ENCODE measurements around the gene NAGS.
"Not testable (repeated sequence)": the region's sequence is repeated elsewhere in the genome, so short reads cannot be mapped to it uniquely, and the experiment has no call there.

Gene NAGS

GRCh38 chr17:44012874-44013273, 8.5 kb downstream of the NAGS start:
- CTCF ChIA-PET, result interaction anchor here (1.3 kb wide), 1 partner anchor 9 kb away, joined by 3 read pairs; no protein-coding TSS in a partner anchor
- DNase-seq, result no peak
- POLR2A ChIA-PET, result no interaction called here
- Histone ChIP-seq H3K36me3 (ENCODE audit: control insufficient read depth in 4 of 4, insufficient read depth in 4 of 4, low read length in 3 of 4) (peaks cover 0 to 17% (median 14%) of the 10 kb centered on the region in 4 experiments), H3K9me3 (ENCODE audit: control extremely low read depth in 1 of 5, control insufficient read depth in 4 of 5, insufficient read depth in 2 of 5, low read depth in 1 of 5, low read length in 4 of 5) (no peaks in the 10 kb centered on the region), H3K27ac (ENCODE audit: insufficient read depth in 1 of 2, low read depth in 1 of 2, low read length in 2 of 2, poor library complexity in 1 of 2, severe bottlenecking in 2 of 2) (no peak overlapping the region), H3K4me1 (ENCODE audit: control extremely low read depth in 1 of 4, control insufficient read depth in 4 of 4, insufficient read depth in 4 of 4, low read length in 3 of 4) (peaks cover 0 to 19% (median 17%) of the 10 kb centered on the region in 4 experiments), H3K4me3 (ENCODE audit: control insufficient read depth in 1 of 7, extremely low read depth in 1 of 7, insufficient read depth in 4 of 7, low read depth in 2 of 7, low read length in 6 of 7) (no peak overlapping the region), H3K27me3 (replicated peaks in 2 of 5; ENCODE audit: control insufficient read depth in 4 of 5, insufficient read depth in 5 of 5, low read length in 4 of 5) (peaks cover 0 to 13% (median 3%) of the 10 kb centered on the region in 5 experiments)
- WGBS (ENCODE audit: insufficient coverage), result 100% methylated on average over 2 of the region's 14 CpGs

- H3K27ac ChIP-seq (ENCODE audit: insufficient read depth in 1 of 2, low read depth in 1 of 2, low read length in 2 of 2, poor library complexity in 1 of 2, severe bottlenecking in 2 of 2), result peak overlapping the region in 1 of 2 experiments; percentile 59
- CTCF ChIA-PET, result interaction anchor here (0.6 to 1.5 kb wide), 2 partner anchors 14 to 136 kb away, joined by 3 to 4 read pairs; no protein-coding TSS in a partner anchor
These were observed 9.7 kb downstream of the NAGS start for GRCh38 chr17:44014133-44014436.

GRCh38 chr17:44014437-44015172, 10.2 kb downstream of the NAGS start, which contains the start of gene TMEM101:
TMEM101 (minus strand) TSS chr17:44014963; CDS start chr17:44014952, 11 bp downstream.
- peaks cover 0 to 14% (median 12%) of the 10 kb centered on the region in 4 experiments for H3K4me1 ChIP-seq (ENCODE audit: control extremely low read depth in 1 of 4, control insufficient read depth in 4 of 4, insufficient read depth in 4 of 4, low read length in 3 of 4)
- peaks cover 0 to under 1% (median 0%) of the 10 kb centered on the region in 5 experiments for H3K27me3 ChIP-seq (replicated peaks in 2 of 5; ENCODE audit: control insufficient read depth in 4 of 5, insufficient read depth in 5 of 5, low read length in 4 of 5)
- ChIA-PET POLR2A (no interaction called here), CTCF (interaction anchor here (0.6 to 1.5 kb wide), 3 partner anchors 14 to 136 kb away, joined by 3 to 4 read pairs (median 3); no protein-coding TSS in a partner anchor)
- H3K27ac ChIP-seq (ENCODE audit: insufficient read depth in 1 of 2, low read depth in 1 of 2, low read length in 2 of 2, poor library complexity in 1 of 2, severe bottlenecking in 2 of 2), result peak within 1 kb of the TSS; percentile 2 to 59
- peak within 1 kb of the TSS; percentile 72 to 98 (median 93) for H3K4me3 ChIP-seq (ENCODE audit: control insufficient read depth in 1 of 7, extremely low read depth in 1 of 7, insufficient read depth in 4 of 7, low read depth in 2 of 7, low read length in 6 of 7)
- no peaks in the 10 kb centered on the region for H3K9me3 ChIP-seq (ENCODE audit: control extremely low read depth in 1 of 5, control insufficient read depth in 4 of 5, insufficient read depth in 2 of 5, low read depth in 1 of 5, low read length in 4 of 5)
- peak; percentile 89 to 93 (median 89) for DNase-seq
- 3% methylated on average over 35 of the region's 43 CpGs for WGBS (ENCODE audit: insufficient coverage)
- peaks cover 0 to 15% (median 11%) of the 10 kb centered on the region in 4 experiments for H3K36me3 ChIP-seq (ENCODE audit: control insufficient read depth in 4 of 4, insufficient read depth in 4 of 4, low read length in 3 of 4)

More at GRCh38 chr17:44014133-44014436, 9.7 kb downstream of the NAGS start:
- WGBS (ENCODE audit: insufficient coverage), result 12% methylated on average over 11 of the region's 12 CpGs
- Histone ChIP-seq H3K4me3 (ENCODE audit: control insufficient read depth in 1 of 7, extremely low read depth in 1 of 7, insufficient read depth in 4 of 7, low read depth in 2 of 7, low read length in 6 of 7) (peak overlapping the region; percentile 72 to 98 (median 93)), H3K4me1 (ENCODE audit: control extremely low read depth in 1 of 4, control insufficient read depth in 4 of 4, insufficient read depth in 4 of 4, low read length in 3 of 4) (peaks cover 0 to 14% (median 12%) of the 10 kb centered on the region in 4 experiments), H3K36me3 (ENCODE audit: control insufficient read depth in 4 of 4, insufficient read depth in 4 of 4, low read length in 3 of 4) (peaks cover 0 to 17% (median 14%) of the 10 kb centered on the region in 4 experiments), H3K9me3 (ENCODE audit: control extremely low read depth in 1 of 5, control insufficient read depth in 4 of 5, insufficient read depth in 2 of 5, low read depth in 1 of 5, low read length in 4 of 5) (no peaks in the 10 kb centered on the region), H3K27me3 (replicated peaks in 2 of 5; ENCODE audit: control insufficient read depth in 4 of 5, insufficient read depth in 5 of 5, low read length in 4 of 5) (peaks cover 0 to 4% (median 0%) of the 10 kb centered on the region in 5 experiments)
- DNase-seq, result no peak
- POLR2A ChIA-PET, result no interaction called here

GRCh38 chr17:44021227-44021626, 16.8 kb downstream of the NAGS start:
- peaks cover 0 to 11% (median 5%) of the 10 kb centered on the region in 4 experiments for H3K36me3 ChIP-seq (ENCODE audit: control insufficient read depth in 4 of 4, insufficient read depth in 4 of 4, low read length in 3 of 4)
- WGBS (ENCODE audit: insufficient coverage), result 100% methylated on average over 5 of the region's 7 CpGs
- POLR2A ChIA-PET; H3K4me3 ChIP-seq (ENCODE audit: control insufficient read depth in 1 of 7, extremely low read depth in 1 of 7, insufficient read depth in 4 of 7, low read depth in 2 of 7, low read length in 6 of 7); H3K27me3 ChIP-seq (replicated peaks in 2 of 5; ENCODE audit: control insufficient read depth in 4 of 5, insufficient read depth in 5 of 5, low read length in 4 of 5); DNase-seq; H3K9me3 ChIP-seq (ENCODE audit: control extremely low read depth in 1 of 5, control insufficient read depth in 4 of 5, insufficient read depth in 2 of 5, low read depth in 1 of 5, low read length in 4 of 5); H3K27ac ChIP-seq (ENCODE audit: insufficient read depth in 1 of 2, low read depth in 1 of 2, low read length in 2 of 2, poor library complexity in 1 of 2, severe bottlenecking in 2 of 2); H3K4me1 ChIP-seq (ENCODE audit: control extremely low read depth in 1 of 4, control insufficient read depth in 4 of 4, insufficient read depth in 4 of 4, low read length in 3 of 4): not testable (repeated sequence)
- CTCF ChIA-PET, result interaction anchor here (1.2 kb wide), 2 partner anchors 14 to 102 kb away, joined by 3 read pairs; partner anchors contain the start of gene HDAC5

DNA sequence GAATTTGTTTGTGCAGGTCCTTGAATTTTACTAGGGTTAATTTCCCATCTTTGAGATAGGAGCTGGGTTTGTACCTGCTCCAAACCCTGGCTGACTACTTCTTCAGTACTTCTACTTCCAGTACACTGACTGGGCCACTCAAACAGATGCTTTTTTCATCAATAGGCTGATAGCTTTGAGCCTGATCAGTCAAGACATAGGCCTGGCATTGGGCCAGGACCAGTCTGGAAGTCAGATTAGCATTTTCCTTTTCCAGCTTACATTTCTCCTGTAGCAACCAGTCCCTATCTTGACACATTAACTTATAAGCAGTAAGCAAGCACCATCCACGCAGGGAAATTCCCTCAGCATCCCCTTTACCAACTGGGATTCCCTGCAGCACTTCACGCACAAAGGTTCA, 17.8 kb downstream of the NAGS start:
- H3K4me3 ChIP-seq (ENCODE audit: control insufficient read depth in 1 of 7, extremely low read depth in 1 of 7, insufficient read depth in 4 of 7, low read depth in 2 of 7, low read length in 6 of 7), result no peak overlapping the region
- no peak overlapping the region for H3K27ac ChIP-seq (ENCODE audit: insufficient read depth in 1 of 2, low read depth in 1 of 2, low read length in 2 of 2, poor library complexity in 1 of 2, severe bottlenecking in 2 of 2)
- no peaks in the 10 kb centered on the region for H3K9me3 ChIP-seq (ENCODE audit: control extremely low read depth in 1 of 5, control insufficient read depth in 4 of 5, insufficient read depth in 2 of 5, low read depth in 1 of 5, low read length in 4 of 5)
- H3K36me3 ChIP-seq (ENCODE audit: control insufficient read depth in 4 of 4, insufficient read depth in 4 of 4, low read length in 3 of 4), result peaks cover 0 to 11% (median 5%) of the 10 kb centered on the region in 4 experiments
- CTCF ChIA-PET, result interaction anchor here (1.0 to 1.2 kb wide), 4 partner anchors 15 to 101 kb away, joined by 3 read pairs; partner anchors contain the start of gene HDAC5
- DNase-seq, result no peak
- POLR2A ChIA-PET, result no interaction called here
- no peaks in the 10 kb centered on the region for H3K27me3 ChIP-seq (replicated peaks in 2 of 5; ENCODE audit: control insufficient read depth in 4 of 5, insufficient read depth in 5 of 5, low read length in 4 of 5)
- WGBS (ENCODE audit: insufficient coverage), result 85% methylated on average over 2 of the region's 2 CpGs
- no peaks in the 10 kb centered on the region for H3K4me1 ChIP-seq (ENCODE audit: control extremely low read depth in 1 of 4, control insufficient read depth in 4 of 4, insufficient read depth in 4 of 4, low read length in 3 of 4)

DNA sequence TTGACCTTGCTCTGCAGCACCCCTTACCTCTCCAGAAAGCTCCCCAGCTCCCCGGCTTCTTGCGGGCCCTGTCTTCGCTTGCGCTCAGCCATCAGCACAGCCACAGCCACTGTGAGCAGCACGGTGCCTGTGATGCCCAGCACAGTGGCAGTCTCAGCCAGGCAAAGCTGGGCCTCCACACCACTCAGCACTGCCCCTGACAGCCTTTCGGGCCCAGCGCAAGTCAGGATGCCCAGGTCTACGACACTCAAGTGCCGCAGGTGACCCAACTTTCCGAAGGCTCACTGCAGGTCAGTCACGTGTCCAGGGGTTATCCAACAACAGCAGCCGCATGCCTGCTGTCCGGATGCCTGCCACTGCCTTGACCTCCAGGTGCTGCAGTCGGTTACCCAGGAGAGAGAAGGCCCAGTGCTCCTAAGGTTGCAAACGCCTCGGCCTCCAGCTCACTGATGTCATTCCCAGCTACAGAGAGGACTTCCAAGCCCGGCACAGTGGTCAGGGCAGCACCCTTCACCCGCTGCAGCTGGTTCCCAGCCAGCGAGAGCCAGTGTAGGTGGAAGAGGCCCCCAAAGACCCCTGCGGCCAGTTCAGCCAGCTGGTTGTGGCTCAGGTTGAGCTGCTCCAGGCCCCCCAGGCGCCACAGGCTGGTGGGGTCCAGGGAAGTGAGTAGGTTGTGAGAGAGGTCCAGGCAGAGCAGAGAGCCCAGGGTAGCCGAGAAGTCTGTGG, 19.3 kb downstream of the NAGS start:
- no peaks in the 10 kb centered on the region for H3K4me1 ChIP-seq (ENCODE audit: control extremely low read depth in 1 of 4, control insufficient read depth in 4 of 4, insufficient read depth in 4 of 4, low read length in 3 of 4)
- no peak overlapping the region for H3K4me3 ChIP-seq (ENCODE audit: control insufficient read depth in 1 of 7, extremely low read depth in 1 of 7, insufficient read depth in 4 of 7, low read depth in 2 of 7, low read length in 6 of 7)
- 95% methylated on average over 19 of the region's 22 CpGs for WGBS (ENCODE audit: insufficient coverage)
- H3K27me3 ChIP-seq (replicated peaks in 2 of 5; ENCODE audit: control insufficient read depth in 4 of 5, insufficient read depth in 5 of 5, low read length in 4 of 5), result no peaks in the 10 kb centered on the region
- ChIA-PET POLR2A (no interaction called here), CTCF (interaction anchor here (1.4 kb wide), 1 partner anchor 18 kb away, joined by 6 read pairs; no protein-coding TSS in a partner anchor)
- H3K36me3 ChIP-seq (ENCODE audit: control insufficient read depth in 4 of 4, insufficient read depth in 4 of 4, low read length in 3 of 4), result peaks cover 0 to 16% (median 10%) of the 10 kb centered on the region in 4 experiments
- H3K9me3 ChIP-seq (ENCODE audit: control extremely low read depth in 1 of 5, control insufficient read depth in 4 of 5, insufficient read depth in 2 of 5, low read depth in 1 of 5, low read length in 4 of 5), result no peaks in the 10 kb centered on the region
- DNase-seq, result no peak
- no peak overlapping the region for H3K27ac ChIP-seq (ENCODE audit: insufficient read depth in 1 of 2, low read depth in 1 of 2, low read length in 2 of 2, poor library complexity in 1 of 2, severe bottlenecking in 2 of 2)
